Raji (cell line): ENCODE data around the gene NIPBL.

Experiments used
- POLR2A ChIP-seq: IDR thresholded peaks from 2 replicates; pipeline ENCODE4 v1.6.1; 2011; ENCODE audit warnings: low read depth, low read length, control low read depth; ENCODE audit not compliant: insufficient read depth

The NIPBL gene, protein sequence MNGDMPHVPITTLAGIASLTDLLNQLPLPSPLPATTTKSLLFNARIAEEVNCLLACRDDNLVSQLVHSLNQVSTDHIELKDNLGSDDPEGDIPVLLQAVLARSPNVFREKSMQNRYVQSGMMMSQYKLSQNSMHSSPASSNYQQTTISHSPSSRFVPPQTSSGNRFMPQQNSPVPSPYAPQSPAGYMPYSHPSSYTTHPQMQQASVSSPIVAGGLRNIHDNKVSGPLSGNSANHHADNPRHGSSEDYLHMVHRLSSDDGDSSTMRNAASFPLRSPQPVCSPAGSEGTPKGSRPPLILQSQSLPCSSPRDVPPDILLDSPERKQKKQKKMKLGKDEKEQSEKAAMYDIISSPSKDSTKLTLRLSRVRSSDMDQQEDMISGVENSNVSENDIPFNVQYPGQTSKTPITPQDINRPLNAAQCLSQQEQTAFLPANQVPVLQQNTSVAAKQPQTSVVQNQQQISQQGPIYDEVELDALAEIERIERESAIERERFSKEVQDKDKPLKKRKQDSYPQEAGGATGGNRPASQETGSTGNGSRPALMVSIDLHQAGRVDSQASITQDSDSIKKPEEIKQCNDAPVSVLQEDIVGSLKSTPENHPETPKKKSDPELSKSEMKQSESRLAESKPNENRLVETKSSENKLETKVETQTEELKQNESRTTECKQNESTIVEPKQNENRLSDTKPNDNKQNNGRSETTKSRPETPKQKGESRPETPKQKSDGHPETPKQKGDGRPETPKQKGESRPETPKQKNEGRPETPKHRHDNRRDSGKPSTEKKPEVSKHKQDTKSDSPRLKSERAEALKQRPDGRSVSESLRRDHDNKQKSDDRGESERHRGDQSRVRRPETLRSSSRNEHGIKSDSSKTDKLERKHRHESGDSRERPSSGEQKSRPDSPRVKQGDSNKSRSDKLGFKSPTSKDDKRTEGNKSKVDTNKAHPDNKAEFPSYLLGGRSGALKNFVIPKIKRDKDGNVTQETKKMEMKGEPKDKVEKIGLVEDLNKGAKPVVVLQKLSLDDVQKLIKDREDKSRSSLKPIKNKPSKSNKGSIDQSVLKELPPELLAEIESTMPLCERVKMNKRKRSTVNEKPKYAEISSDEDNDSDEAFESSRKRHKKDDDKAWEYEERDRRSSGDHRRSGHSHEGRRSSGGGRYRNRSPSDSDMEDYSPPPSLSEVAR (N-terminal part only)

DNA sequence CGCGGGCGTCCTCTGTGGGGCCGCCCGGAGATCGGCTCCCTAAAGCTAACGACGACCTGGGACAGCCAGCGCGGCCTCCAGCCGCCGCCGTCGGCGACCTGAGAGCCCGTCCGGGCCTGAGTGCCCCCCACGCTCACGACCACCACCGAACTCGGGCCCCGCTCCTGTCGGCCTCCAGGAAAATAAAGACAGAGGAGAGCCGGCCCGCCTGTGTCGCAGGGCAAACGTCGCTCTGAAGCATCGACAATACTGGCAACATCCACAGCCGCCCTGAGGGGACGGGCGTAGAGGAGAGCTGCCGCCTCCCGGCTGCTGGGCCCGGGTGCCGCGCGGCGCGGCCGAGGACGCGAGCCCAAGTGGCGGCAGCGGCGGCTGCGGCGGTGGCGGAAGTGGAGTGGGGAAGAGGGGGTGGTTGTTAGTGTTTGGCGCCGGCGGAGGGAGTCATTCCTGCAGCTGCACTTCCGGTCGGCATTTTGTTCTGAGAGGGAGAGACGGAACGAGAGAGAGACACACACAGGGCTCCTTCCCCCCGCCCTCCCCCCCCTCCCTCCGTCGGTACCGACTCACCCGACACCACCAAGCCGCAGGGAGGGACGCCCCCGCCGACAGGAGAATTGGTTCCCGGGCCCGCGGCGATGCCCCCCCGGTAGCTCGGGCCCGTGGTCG, at the start of gene NIPBL:
Gene NIPBL, plus strand, starts transcription at position 471 of the 666 bp plus-strand sequence. CDS start 76,928 bp downstream, outside the sequence.
- TF ChIP-seq POLR2A = peak; percentile 94

- TF ChIP-seq POLR2A = no peak
Measured at GRCh38 chr5:36832274-36832673, 44.3 kb upstream of the NIPBL start.

DNA sequence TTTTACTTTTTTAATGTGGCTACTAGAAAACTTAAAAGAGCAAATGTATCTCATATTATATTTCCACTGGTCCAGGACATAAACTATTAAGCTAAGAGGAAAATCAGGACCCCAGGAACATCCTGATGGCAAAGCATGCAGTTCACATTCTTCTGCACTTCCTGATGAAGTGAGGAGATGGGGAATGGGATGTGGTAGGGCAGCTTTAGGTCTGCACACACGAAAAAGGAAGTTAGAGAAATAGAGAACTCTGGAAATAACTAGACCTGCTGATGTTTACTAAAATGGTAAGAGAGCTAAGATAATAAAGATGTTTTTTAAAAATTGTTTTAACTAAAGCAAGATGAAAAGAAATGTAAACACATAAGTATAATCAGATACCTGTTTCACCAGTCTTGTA, 39.7 kb upstream of the NIPBL start:
- TF ChIP-seq POLR2A = no peak

DNA sequence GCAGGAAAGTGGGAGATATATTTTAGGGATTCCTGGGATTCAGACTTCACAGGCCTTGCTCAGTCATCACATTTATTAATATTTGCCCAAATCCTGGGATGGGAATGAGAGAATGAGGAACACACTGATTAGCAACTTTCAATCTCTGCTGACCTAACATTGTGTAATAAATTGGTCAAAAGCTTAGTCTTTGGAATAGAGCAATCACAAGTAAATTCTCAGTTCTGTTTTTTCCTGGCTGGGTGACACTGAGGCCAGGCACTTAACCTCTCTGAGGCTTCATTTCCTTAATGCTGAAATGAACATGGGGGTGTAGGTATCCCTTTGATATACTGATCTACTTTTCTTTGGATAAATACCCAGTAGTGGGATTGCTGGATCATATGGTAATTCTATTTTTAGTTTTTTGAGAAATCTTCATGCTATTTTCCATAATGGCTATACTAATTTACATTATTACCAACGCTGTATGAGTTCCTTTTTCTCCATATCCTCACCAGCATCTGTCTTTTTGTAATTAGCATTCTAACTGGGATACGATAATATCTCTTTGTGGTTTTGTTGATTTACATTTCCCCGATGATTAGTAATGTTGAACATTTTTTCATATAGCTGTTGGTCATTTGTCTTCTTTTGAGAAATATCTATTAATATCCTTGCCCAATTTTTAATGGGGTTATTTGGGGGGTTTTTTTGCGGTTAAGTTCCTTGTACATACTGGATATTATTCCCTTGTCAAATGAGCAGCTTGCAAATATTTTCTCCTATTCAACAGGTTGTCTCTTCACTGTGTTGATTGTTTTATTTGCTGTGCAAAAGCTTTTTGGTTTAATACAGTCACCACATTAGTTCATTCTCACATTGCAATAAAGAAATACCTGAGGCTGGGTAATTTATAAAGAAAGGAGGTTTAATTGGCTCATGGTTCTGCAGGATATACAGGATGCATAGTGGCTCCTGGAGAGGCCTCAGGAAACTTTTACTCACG, 36.8 kb upstream of the NIPBL start:
- TF ChIP-seq POLR2A = no peak

DNA sequence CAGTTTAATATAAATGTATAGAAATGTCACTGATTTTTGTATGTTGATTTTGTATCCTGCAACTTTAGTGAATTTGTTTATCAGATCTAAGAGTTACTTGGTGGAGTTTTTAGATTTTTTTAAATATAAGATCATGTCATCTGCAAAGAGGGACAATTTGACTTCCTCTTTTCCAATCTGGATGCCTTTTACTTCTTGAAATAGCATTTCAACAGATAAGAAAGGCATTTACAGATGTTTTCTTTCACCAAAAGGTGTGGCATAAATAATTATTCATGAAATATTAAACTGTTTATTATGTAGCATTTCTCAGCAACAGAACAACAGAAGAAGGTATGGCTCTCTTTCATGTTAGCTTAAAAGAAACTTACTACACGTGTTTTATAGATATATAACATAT, 34.9 kb upstream of the NIPBL start:
- TF ChIP-seq POLR2A = no peak

DNA sequence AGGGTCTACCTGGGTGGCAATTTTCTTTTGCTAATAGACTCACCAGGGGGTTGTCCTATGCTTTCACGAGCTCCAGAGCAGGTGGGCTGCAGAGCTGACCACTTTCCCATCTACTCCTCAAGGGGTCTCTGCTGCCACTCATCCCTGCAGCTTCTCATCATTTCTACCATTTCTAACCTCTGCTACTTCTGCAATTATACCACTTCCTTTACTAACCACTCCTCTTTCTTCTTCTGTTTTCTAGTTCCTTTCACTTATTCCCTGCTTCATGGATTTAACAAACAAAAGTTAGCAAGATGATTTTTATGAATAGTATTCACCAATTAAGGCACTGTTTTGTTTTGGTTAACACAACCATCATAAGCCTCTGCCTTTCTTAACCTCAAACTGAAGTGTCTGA, 34.5 kb upstream of the NIPBL start:
- no peak for TF ChIP-seq POLR2A

DNA sequence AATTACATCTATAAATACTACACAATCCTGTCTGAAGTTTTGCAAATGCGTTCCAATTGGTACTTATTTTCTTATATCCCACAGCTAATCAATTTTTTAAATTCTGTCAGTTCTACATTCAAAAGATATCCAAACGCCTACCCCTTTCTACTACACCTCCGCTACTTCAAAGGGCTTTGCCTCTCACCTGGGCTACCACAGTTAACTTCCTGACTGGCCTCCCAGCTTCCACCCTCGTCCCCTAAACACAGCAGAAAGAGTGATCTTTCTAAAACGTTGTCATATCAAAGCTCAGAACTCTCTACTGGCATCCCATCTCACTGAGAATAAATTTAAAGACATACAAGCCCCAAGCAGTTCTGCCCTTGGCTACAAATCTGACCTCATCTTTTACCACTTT, 32.3 kb upstream of the NIPBL start:
- TF ChIP-seq POLR2A = no peak

- TF ChIP-seq POLR2A = no peak
Measured at GRCh38 chr5:36854402-36855140, 22.0 kb upstream of the NIPBL start.

DNA sequence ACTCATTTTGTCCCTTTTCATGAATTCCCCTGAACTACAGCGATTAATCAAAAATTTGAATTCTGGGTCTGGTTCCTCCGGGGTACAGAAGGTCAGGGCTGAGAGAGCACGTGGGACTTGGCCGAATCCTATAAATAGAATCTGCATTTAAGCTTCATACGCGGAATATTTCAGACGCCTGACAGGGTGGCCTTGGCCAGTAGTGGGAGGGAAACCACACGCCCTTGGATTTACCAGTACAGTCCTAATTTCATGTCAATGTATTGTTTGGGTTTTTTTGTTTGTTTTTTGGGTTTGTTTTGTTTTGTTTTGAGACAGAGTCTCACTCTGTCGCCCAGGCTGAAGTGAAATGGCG, 21.5 kb upstream of the NIPBL start:
- no peak for TF ChIP-seq POLR2A

DNA sequence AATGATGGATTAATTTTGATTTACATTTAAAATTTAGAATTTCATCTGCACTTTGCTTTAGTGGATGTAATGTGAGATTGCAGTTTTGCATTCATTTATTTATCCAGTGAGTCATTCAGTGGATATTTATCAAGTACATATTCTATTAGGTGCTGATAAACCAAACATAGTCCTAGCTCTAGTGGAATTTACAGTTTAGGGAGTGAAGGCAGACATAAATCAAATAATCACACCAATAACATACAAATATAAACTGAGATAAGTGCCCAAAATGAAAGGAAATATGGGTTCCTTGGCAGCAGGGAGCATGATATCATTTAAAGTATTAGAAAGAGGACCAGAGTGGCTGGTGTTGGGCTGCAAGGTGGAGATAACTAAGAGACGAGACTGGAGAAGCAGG, 14.7 kb upstream of the NIPBL start:
- no peak for TF ChIP-seq POLR2A

GRCh38 chr5:36870399-36871040, 6.0 kb upstream of the NIPBL start:
- no peak for TF ChIP-seq POLR2A

DNA sequence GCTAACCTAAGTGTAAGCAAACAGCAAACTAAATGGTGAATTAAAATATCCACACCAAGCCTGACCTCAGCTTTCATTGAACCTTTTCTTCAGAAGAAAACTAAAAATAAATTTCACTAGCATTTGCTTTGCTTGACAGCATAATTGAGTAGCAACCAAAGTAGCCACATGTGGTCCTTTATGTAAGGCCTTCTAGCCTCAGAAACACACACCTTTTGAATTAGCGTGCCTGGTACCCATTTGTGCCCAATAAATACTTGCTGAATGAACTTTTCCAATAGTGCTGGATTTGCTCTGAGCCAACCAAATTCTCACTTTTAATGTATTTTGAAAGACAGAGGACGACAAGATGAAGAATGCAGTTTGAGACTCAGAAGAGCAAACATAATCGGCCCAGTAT, 2.1 kb upstream of the NIPBL start:
- TF ChIP-seq POLR2A = no peak
